RWPE1 (cell line): ENCODE data around the gene IL17C.

Experiments
- CTCF ChIA-PET: fragments of 350-600 bp; sonication (Branson Sonifier 250); formaldehyde crosslinking; extraction: SDS; loops from one replicate; lab custom pipeline; 2021; lab: Yijun Ruan, JAX
- POLR2A ChIA-PET: fragments of 400-600 bp; formaldehyde crosslinking; extraction: SDS; loops from one replicate; lab custom pipeline; 2020; ENCODE audit warnings: antibody characterized with exemption; ENCODE audit not compliant: low non-redundant PET; lab: Yijun Ruan, JAX
- DNase-seq: peaks from one replicate; pipeline ENCODE4 v3.0.0; 2012; ENCODE audit warnings: low spot score
- H3K27ac ChIP-seq: fragments of 450-650 bp; 2 replicates; pipeline ENCODE4 v1.5.1; 2017
- TF ChIP-seq, protein P1 (sequence below): fragments of 450-650 bp; conservative IDR thresholded peaks from 2 replicates; pipeline ENCODE4 v1.5.1; 2017; ENCODE audit warnings: low read depth, mild to moderate bottlenecking

The IL17C gene

DNA sequence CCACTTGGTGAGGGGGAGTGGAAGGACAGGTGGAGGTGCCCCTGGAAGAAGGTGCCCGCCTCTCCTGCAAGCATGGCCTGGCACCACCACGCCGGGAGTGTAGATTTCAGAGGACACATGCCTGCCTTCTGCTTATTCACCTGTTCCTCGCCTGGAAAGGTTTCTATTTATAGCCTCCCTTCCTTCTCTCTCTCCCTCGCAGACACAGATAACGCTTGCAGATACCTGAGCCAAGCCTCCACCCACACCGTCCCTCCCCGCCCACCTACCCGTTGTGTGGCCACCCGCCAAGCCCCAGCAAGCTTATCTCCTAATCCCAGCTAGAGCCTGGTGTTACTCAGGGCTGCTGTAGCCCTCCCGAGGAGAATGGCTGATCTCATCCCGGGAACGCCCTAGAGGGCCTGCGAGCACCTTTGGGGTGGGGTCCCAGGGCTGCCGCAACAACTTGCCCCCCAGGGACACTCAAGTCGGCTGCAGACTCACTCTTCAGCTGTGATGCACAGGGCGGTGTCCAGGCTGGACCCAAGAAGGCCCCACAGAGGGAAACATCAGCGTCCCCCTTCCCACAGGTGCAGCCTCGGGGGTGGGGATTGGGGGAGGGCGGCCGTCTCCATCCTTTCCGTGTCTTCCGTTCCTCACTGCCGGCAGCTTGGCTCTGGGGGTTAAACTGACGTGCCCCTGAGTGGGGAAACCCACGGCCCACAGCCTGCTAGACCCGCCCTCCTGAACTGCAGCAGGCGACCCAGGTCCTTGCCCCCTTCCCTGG, 49.8 kb downstream of the IL17C start:
- DNase-seq = no peak
- POLR2A ChIA-PET = no interaction called here
- CTCF ChIA-PET = no interaction called here
- TF ChIP-seq, protein P1, sequence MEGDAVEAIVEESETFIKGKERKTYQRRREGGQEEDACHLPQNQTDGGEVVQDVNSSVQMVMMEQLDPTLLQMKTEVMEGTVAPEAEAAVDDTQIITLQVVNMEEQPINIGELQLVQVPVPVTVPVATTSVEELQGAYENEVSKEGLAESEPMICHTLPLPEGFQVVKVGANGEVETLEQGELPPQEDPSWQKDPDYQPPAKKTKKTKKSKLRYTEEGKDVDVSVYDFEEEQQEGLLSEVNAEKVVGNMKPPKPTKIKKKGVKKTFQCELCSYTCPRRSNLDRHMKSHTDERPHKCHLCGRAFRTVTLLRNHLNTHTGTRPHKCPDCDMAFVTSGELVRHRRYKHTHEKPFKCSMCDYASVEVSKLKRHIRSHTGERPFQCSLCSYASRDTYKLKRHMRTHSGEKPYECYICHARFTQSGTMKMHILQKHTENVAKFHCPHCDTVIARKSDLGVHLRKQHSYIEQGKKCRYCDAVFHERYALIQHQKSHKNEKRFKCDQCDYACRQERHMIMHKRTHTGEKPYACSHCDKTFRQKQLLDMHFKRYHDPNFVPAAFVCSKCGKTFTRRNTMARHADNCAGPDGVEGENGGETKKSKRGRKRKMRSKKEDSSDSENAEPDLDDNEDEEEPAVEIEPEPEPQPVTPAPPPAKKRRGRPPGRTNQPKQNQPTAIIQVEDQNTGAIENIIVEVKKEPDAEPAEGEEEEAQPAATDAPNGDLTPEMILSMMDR = no peak
- no peak overlapping the region for H3K27ac ChIP-seq
